NCI-H748 treated with DMSO at 0.1 percent for 48 hours (cell line): ENCODE data around the gene C1orf159.

Experiments
- DNase-seq: peaks from one replicate; lab custom pipeline; 2025; lab: John Stamatoyannopoulos, UW

The C1orf159 gene

DNA sequence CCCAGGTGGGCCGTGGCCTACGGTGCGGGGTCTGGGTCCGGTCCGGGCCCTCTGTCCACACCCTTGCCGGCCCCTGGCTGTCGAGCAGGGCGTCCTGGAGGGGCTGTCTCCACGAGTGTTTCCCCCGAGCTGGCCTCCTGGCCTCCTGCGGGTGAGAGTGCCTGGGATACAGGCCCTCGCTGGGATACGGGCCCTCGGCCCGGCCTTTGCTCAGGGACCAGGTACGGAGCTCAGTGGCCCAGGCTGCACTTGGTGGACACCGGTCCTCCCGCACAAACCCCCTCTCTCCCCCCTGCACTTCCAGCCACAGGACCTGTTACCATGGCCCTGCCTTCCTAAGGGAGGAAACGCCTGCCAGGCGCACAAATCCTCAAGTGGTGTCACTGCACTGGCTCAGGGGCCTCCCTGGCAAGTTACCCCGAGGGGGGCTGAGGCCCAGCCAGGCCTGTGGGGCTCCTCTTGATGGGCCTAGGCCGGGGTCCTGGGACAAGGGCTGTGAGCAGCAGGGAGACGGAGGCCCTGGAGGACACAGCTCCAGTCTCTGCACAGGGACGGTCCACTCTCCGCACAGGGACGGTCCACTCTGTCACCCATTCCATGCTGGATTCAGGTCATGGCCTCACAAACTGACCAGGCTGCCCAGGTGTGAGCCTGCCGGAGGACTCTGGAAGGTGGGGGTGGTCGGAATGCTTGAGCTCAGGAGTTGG is 23.6 kb downstream of the C1orf159 start:
- no peak for DNase-seq

DNA sequence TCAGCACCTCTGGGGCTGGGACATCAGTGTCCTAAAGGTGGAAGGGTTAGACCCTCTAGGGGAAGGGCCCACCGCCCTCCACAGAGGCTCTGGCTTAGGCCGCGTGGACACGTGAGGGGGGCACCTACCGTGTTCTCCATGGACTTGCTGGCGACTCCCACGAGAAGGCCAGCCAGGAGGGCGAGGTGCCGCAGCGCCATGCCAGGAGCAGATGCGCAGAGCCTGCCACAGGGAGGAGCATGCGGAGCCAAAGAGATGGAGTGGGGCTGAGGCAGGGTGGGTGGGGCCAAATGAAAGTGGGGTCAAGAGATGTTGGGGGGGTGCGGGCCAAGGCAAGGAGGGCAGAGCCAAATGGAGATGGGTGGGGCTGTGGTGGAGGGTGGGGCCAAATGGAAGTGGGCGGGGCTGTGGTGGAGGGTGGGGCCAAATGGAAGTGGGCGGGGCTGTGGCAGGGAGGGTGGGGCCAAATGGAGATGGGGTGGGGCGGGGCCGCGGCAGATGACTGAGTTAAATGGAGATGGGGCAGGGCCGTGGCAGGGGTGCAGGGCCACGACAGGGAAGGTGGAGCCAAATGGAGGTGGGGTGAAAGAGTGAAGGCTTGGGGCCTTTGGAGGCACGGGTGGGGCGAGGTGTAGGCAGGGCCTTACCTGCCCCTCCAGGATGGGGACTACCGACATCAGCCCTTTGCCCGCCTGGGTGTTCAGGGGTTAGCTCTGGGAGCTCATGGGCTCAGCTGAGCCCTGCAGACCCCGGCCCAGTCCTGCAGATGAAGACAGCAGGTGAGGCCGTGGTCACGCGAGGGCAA is 24.3 kb downstream of the C1orf159 start:
- no peak for DNase-seq

DNA sequence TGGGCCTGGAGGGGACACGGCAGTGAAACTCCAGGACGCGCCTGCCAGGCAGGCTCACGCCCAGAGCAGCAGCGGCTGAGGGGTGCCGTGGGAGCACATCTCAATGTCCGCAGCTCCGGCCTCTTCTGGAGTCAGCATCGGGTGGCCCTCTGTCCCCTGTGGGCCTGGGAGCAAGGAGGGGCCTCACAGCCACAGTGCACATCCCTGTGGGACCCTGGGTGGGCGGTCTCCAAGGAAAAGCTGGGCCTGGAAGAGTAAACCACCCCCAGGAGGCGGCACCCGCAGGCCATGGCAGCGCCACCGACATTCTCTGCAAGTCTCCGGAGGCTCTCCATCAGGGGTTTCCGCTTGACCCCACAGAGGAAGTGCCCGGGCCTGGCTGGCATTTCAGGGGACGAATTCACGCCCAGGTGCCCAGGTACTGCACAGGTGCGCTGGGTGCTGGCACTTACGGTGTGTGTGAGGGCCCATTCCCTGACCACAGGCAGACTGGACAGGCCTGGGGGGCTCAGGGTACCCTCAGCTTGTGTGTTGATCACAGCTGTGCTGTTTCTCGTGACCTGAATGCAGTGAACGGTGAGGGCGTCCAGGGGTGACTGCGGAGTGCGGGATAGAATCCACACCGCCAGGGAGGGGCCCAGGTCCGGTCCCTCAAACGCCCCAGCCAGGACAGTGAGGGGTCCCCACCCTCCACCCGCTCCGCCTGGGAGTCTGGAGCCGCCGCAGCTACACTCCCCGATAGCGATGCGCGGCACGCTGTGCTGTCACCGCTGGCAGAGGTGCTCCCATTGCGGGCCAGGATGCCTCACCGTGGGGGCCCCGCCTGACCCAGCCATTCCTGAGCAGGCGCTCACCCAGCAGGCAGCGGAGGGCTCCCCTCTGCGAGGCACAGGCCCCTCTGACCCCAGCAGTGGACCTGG is 25.2 kb downstream of the C1orf159 start:
- DNase-seq, result no peak

DNA sequence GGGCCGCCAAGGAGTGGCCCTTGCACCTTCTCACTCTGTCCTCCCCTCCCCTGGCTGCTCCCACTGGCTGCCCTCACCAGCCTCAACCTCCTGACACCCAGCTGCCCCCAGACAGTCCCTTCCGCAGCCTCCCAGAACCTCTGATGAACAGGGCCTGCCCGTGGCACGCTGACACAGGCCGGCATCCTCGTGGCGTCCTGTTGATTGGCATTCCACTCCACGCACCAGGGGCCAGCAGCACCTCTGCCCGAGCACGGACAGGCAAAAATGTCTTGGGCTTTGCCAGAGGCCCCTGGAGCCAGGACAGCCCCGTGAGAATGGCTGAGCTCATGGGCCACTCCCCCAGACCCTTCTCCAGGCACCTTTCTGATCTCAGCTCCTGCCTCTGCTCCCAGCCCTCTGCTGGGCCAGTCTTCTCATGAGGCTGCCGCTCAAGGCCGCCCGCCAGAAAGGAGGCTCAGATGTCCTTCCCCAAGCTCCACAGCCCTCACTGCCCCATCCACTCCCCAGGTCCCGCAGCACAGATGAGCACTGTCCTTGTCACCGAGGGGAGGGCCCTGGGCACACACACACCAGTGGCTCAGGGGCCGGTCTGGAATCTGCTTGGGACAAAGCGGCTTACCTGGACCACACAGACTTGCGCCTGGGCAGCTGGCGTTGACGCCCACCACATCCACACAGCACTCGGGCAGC is 26.0 kb downstream of the C1orf159 start:
- no peak for DNase-seq

DNA sequence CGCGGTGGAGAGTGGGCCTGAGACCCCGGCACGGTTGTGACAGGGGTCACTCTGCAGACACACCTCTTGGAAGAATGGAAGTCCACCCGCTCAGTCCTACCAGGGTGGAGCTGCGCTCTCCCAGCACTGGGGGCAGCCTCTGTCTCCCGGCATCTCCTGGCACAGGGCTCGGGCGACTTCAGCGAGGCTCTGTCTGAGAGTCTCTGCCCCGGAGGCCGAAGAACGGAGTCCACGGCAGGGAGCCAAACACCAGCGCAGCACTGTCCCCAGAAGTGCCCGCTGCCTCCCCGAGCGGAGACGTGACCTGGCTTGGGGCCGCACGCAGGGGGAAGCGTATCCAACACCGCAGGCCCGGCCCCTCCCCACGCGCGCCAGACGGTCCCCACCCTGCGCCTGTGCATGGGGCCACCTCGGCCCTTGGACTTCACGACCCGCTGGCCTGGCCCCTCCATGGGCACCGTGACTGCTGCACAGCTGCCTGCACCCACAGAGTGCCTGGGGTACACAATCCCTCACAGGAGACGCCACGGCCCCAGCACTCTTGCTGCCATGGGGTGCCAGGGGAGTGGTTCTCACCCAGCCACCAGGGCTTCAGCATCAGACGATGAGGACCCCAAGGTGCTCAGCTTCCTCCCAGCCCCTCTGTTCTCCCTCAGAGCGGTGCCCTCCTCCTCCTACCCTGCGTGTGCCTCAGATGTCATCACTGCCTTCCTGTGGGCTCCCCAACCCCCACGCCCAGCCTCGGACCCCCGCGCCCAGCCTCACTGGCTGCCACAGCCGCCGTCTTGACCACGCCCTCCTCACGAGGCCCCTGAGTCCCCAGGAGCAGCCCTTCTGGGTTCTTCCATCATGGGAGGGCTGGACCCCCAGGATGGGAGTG is 26.8 kb downstream of the C1orf159 start:
- no peak for DNase-seq

DNA sequence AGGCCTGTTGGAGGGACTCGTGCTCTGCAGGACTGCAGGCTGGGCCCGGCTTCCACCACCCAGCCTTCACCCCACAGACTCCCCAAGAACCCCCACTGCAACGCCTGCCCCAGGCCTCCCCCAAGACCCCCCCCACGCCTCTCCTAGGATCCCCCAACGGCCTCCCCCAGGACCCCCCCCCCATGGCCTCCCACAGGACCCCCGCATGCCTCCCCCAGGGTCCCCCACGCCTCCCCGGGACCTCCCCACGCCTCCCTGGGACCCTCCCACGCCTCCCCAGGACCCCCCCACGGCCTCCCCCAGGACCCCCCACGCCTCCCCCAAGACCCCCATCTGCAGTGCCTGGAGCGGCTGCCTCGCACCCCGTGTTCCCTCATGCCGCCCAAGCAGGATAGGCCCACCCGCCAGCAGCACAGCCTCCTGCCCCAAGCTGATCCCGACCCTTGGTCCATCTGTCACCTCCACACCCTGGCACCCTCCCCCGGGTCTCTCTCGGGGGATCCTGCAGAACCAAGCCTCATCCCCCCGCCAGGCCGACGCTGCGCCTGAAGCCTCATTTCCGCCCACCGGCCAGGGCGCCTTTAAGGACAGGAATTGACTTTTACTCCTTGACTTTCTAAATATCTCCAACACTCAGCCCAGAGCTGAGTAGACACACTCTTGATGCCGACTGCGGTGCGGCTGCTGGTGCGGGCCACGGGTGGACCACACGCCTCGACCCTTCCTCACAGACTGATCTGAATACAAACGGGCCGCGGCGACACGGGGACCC is 27.7 kb downstream of the C1orf159 start:
- DNase-seq, result no peak

DNA sequence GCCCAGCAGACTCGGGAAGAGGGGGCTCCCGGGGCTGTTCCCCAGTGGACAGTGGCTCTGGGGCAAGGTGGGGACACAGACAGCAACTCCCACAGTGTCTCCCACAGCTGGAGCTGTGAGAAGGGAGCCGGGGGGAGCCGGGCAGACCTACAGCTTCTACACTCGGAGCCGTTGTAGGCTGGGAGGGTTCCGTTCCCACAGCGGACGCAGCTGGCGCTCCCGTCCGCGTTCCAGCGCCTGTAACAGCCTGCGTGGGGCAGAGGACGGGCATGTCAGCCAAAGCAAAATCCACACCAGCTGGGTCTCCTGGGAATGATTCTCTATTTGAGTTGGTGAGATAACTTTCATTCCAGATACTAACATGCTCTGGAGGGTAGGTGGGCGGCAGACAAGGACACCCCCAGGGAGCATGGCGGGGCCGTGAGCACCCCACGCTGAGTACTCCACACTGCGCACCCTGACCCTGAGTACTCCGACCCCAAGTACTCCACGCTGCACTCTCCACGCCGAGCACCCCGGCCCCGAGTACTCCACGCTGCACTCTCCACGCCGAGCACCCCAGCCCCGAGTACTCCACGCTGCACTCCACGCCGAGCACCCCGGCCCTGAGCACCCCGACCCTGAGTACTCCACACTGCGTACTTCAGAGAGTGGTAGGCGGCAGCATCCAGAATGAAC is 28.4 kb downstream of the C1orf159 start:
- no peak for DNase-seq

DNA sequence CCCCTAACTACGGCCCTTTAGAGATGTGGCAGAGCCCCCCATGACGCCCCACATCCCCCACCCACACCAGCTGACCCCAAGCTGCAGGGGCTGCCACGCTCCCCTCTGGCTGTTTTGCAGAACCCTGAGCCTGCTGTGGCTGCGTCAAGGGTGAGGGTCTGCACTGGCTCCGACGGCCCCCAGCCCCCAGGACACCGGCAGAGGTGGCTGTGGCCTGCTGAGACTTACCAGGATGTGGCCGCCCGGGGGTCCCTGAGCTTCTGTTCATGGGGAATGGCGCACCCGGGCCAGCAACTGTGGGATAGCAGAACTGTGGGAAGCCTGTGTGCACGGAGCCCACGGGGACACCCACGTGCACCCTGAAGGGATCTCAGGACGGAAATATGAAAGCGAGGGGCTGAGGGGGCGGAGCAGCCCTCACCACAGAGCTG is 29.0 kb downstream of the C1orf159 start:
- no peak for DNase-seq

DNA sequence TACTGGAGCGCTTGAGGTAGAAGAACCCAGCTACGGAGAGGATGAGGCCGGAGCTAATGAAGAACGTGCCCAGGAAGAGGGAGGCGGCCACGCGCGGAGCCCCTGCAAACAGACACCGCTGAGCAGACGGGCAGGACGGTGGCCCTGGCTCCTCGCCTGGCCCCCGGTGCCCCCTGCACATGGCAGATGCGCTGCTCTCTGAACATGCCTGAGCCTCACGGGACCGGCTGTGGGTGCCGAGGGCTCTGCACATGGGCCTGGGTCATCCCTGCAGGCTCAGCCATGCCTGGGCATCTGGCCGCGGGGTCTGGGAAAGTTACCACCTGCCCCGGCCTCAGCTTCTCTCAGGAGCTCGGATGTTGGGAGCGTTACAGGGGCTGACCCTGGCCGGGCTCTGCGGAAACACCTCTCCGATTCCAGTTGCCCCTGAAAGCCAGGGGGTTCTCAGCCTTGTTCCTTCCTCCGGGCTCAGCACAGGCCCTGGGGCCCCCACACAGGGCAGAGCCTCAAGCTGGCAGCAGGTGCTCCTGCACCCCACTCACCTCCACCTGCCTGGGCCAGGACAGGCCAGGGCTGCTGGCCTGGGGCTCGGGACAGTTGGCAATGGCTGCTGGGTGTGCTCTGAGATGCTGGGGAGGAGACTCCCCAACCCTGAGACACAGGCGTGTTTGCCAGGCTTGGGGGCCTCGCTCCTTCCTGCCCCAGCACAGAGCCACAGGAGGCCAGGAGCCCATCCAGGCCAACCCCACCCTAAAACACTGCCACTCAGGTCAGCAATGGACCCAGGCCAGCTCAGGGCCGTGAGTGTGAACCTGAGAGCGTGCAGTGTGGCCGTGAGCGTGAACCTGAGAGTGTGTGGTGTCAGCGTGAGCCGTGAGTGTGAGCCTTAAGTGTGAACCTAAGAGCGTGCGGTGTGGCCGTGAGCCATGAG is 29.7 kb downstream of the C1orf159 start:
- no peak for DNase-seq

DNA sequence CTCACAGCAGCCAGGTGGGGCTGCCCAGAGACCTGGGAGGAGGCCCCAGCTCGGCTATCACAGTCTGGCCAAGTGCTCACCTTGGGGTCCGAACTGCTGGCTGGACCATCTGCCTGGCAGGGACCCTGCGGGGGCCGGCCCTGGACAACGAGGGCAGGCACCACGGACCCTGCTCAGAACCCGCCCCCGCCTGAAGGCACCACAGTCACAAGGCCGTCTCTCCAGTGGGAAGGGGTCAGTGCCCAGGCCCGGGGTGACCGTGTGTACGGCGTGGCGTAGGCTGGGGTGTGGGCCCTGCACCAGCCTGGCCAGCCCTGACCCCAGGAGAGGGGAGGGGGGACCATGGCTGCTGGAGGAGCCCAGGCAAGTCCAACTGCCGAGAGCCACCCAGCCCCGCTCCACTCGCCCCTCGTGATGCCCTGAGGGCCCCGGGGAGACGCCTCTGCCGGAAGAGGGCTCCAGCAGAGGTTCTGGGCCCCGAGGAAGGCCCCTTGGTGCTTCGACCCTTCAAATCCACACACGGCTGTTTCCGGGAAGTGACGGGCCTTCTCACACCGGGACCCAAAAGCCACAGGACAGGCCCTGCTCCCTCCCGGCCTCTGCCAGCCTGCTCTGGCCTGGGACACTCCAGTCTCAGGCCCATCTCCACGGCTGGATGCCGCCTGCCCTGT is 30.6 kb downstream of the C1orf159 start:
- no peak for DNase-seq

DNA sequence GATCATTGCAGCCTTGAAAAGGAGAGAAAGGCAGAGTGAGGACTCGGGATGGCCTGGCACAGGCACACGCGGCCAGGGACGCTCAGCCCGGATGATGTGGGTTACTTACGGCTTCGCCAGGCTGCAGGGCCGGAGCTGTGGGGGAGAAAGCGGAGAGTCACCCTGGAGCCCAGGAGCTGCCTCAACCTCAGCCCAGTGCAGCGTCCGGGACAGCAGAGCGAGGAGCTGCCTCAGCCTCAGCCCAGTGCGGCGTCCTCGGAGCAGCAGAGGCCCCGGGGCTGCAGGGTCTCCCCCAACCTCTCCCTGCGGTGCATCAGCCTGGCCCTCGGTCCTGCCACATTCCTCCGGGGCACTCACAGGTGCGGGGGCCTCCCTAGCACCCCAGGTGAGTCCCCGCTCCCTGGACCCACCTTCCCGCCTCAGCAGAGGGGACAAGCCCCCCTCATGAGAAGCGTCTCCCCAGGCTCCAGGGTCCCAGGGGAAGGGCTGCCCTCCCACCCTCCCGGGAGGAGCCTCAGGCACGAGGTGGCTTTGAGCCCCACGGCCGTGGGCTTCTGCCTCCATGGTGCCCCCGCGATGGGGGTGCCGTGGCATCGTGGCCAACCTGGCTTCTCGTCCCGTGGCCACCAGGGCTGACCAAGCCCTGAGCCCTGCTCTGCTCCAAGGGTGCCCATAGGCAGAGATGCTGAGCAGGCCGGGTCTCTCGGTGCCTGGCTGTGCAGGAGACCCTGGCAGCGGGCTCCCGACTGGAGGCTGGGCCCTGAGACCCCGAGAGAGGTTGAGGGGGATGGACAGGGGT is 31.3 kb downstream of the C1orf159 start:
- DNase-seq, result no peak

DNA sequence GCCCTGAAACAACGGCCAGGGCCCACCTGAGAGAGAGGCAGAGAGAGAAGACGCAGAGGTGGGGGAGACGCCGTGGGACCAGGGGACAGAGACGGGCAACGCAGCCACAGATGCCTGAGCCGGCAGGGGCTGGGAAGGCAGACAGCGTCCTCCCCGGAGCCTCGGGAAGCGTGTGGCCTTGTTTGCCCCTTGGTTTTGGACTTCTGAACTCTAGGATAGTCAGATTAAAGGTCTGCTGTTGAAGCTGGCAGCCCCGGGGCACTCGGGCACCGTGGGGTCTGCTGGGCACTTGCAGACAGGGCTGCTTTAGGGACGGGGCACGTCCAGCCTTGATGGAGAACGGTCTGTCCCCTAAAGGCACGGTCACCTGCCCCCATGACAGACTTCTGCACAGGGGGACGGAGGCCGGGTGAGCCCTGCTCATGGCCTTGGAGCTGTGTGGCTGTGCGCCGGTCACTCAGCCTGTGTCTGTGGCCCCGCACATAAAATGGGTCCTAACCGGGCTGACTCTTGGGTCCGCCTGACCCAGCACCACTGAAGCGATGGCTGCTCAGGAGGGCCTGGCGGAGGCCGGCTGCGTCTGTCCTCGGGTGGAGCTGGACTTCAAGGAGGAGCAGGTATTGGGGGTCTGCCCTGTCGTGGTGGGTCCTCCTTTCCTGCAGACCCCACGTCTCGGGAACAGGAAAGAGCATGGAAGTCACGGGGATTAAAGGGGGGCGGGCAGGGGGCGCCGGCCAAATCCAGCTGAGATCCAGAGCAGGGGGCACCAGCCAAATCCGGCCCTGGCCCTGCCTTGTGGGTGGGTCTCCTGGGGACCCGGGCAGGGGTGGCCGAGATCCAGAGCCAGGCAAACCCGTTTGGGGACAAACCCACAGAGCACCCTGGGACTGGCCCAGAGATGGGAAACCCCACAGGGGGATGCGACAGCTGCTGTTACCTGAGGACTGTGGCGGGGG is 32.2 kb downstream of the C1orf159 start:
- no peak for DNase-seq

DNA sequence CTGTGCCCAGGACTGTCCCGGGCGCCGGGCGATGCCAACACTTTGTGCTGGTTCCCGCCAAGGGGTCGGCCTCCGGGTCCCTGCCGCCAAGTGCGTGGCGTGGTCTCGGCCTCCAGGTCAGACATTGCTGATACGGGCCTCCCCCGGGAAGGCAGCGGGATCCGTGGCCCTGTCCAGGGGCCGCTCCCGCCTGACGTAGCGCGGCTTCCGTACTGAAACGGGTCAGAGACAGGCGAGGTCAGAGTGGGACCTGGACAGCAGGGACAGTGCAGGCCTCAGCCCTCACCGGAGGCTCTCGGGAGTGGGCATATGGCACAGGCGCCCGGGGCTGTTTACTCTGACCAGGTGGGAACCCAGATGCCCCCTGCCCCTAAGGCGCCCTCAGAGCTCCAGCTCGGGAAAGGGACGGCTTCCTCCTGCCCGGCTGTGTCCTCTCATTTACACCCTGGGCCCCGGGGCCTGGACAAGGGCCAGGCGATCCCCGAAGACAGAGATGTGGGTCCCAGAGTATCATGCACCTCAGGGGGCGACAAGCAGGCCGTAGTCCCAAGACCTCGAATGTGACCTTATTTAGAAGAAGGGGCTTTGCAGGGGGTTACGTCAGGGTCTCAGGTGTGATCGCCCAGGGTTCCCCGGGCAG is 33.0 kb downstream of the C1orf159 start:
- DNase-seq, result no peak

DNA sequence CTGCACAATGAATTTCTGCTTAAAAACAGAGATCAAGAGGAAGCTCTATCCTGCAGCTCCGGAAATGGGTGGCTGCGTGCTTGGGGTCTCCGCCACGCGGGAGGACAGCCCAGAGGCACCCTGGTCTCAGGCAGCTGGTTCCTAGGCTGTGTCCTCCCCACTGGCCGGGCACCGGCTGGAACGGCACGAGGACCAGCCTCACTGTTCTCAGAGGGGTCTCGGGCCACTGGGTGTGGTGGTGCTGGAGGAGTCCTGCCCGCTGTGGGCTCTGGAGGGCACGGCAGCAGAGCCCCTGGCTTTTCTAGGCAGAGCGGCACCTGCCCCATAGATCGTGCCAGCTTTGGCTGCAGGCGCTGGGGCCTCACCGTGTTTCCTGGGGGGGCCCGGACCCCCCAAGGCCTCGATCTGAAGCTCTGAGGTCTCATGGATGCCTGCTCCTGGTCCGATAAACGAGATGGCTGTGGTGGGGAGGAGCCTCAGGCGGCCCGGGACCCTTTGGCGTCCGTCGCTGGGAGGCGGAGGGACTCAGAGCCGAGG is 33.6 kb downstream of the C1orf159 start:
- DNase-seq, result no peak
